Mucosa of rectum (tissue), 2 donors: Measurements from ENCODE around the gene UNKL.

ENCODE experiments used
- H3K27ac ChIP-seq, 2 donors: one replicate each; pipeline ENCODE4 v1.7.0; 2013; ENCODE audit warnings: inconsistent platforms in 2 of 2, low read depth in 2 of 2, low read length in 2 of 2
- H3K27me3 ChIP-seq, 2 donors: one replicate each; pipeline ENCODE4 v1.7.0; 2013; ENCODE audit warnings: low read length in 2 of 2; ENCODE audit not compliant: control insufficient read depth in 2 of 2, insufficient read depth in 2 of 2
- H3K36me3 ChIP-seq, 2 donors: one replicate each; pipeline ENCODE4 v1.7.0; 2013; ENCODE audit warnings: low read length in 2 of 2; ENCODE audit not compliant: control insufficient read depth in 2 of 2, insufficient read depth in 2 of 2
- H3K4me1 ChIP-seq, 2 donors: one replicate each; pipeline ENCODE4 v1.7.0; 2013; ENCODE audit warnings: low read length in 2 of 2, mild to moderate bottlenecking in 1 of 2; ENCODE audit not compliant: control insufficient read depth in 2 of 2, insufficient read depth in 2 of 2
- H3K4me3 ChIP-seq, 2 donors: one replicate each; pipeline ENCODE4 v1.7.0; 2013; ENCODE audit warnings: low read length in 2 of 2
- H3K9ac ChIP-seq, 2 donors: one replicate each; pipeline ENCODE4 v1.7.0; 2013; ENCODE audit warnings: low read length in 2 of 2, low read depth in 1 of 2, mild to moderate bottlenecking in 1 of 2
- H3K9me3 ChIP-seq, 2 donors: one replicate each; pipeline ENCODE4 v1.7.0; 2013; ENCODE audit warnings: low read length in 2 of 2; ENCODE audit not compliant: control insufficient read depth in 2 of 2
- donor health status: healthy.
- donor health status: Normal muscosa, but diverticular disease.

UNKL gene

GRCh38 chr16:1366712-1367299 is 47.7 kb downstream of the UNKL start:
- Histone ChIP-seq H3K4me1 (no peaks in the 10 kb centered on the region), H3K36me3 (peaks cover 30 to 39% of the 10 kb centered on the region in 2 donors), H3K27ac (no peak overlapping the region), H3K9me3 (no peaks in the 10 kb centered on the region), H3K9ac (no peak overlapping the region), H3K4me3 (no peak overlapping the region), H3K27me3 (no peaks in the 10 kb centered on the region)

GRCh38 chr16:1366060-1366711 is 48.3 kb downstream of the UNKL start:
- Histone ChIP-seq H3K27ac (no peak overlapping the region), H3K36me3 (peaks cover 31 to 37% of the 10 kb centered on the region in 2 donors)

GRCh38 chr16:1364510-1364909 is 50.0 kb downstream of the UNKL start:
- Histone ChIP-seq H3K9ac (no peak overlapping the region), H3K27ac (no peak overlapping the region), H3K4me1 (no peaks in the 10 kb centered on the region), H3K4me3 (no peak overlapping the region), H3K36me3 (peaks cover 27 to 39% of the 10 kb centered on the region in 2 donors), H3K27me3 (no peaks in the 10 kb centered on the region), H3K9me3 (no peaks in the 10 kb centered on the region)

More at GRCh38 chr16:1366060-1366711, 48.3 kb downstream of the UNKL start:
- no peak overlapping the region for H3K9ac ChIP-seq
- no peaks in the 10 kb centered on the region for H3K4me1 ChIP-seq
- H3K4me3 ChIP-seq: no peak overlapping the region
- no peaks in the 10 kb centered on the region for H3K27me3 ChIP-seq
- H3K9me3 ChIP-seq: no peaks in the 10 kb centered on the region

GRCh38 chr16:1363501-1364041 is 50.9 kb downstream of the UNKL start:
- H3K9me3 ChIP-seq: no peaks in the 10 kb centered on the region

GRCh38 chr16:1362807-1363206 is 51.7 kb downstream of the UNKL start:
- no peaks in the 10 kb centered on the region for H3K27me3 ChIP-seq
- no peak overlapping the region for H3K4me3 ChIP-seq
- H3K9me3 ChIP-seq: no peaks in the 10 kb centered on the region
- peaks cover 27 to 41% of the 10 kb centered on the region in 2 donors for H3K36me3 ChIP-seq
- H3K4me1 ChIP-seq: no peaks in the 10 kb centered on the region
- H3K27ac ChIP-seq: no peak overlapping the region
- H3K9ac ChIP-seq: no peak overlapping the region

More at GRCh38 chr16:1363501-1364041, 50.9 kb downstream of the UNKL start:
- Histone ChIP-seq H3K27ac (no peak overlapping the region), H3K27me3 (no peaks in the 10 kb centered on the region), H3K4me3 (no peak overlapping the region), H3K4me1 (no peaks in the 10 kb centered on the region), H3K36me3 (peaks cover 27 to 41% of the 10 kb centered on the region in 2 donors), H3K9ac (no peak overlapping the region)

- Histone ChIP-seq H3K27me3 (no peaks in the 10 kb centered on the region), H3K4me1 (no peaks in the 10 kb centered on the region), H3K27ac (no peak overlapping the region), H3K9ac (no peak overlapping the region), H3K4me3 (no peak overlapping the region), H3K36me3 (peaks cover 24 to 38% of the 10 kb centered on the region in 2 donors), H3K9me3 (no peaks in the 10 kb centered on the region)
These were observed 52.7 kb downstream of the UNKL start for GRCh38 chr16:1361685-1362360.

- Histone ChIP-seq H3K4me1 (no peaks in the 10 kb centered on the region), H3K4me3 (no peak overlapping the region), H3K9ac (no peak overlapping the region), H3K27ac (no peak overlapping the region), H3K27me3 (no peaks in the 10 kb centered on the region), H3K9me3 (no peaks in the 10 kb centered on the region), H3K36me3 (peaks cover 13 to 15% of the 10 kb centered on the region in 2 donors)
These were observed 56.5 kb downstream of the UNKL start for GRCh38 chr16:1357906-1358566.

GRCh38 chr16:1356061-1356900 is 58.2 kb downstream of the UNKL start:
- Histone ChIP-seq H3K9me3 (no peaks in the 10 kb centered on the region), H3K27ac (no peak overlapping the region), H3K4me1 (peaks cover 5 to 9% of the 10 kb centered on the region in 2 donors), H3K36me3 (peaks cover 0 to 10% of the 10 kb centered on the region in 2 donors), H3K9ac (no peak overlapping the region), H3K4me3 (no peak overlapping the region), H3K27me3 (no peaks in the 10 kb centered on the region)

- Histone ChIP-seq H3K36me3 (peaks cover 0 to 6% of the 10 kb centered on the region in 2 donors), H3K4me3 (no peak overlapping the region), H3K9me3 (no peaks in the 10 kb centered on the region), H3K4me1 (peaks cover 12 to 16% of the 10 kb centered on the region in 2 donors), H3K27ac (no peak overlapping the region), H3K27me3 (no peaks in the 10 kb centered on the region), H3K9ac (no peak overlapping the region)
These were observed 58.9 kb downstream of the UNKL start for GRCh38 chr16:1355591-1355990.
